Measurements from ENCODE around the gene GGT1.

- TF ChIP-seq, protein P1, sequence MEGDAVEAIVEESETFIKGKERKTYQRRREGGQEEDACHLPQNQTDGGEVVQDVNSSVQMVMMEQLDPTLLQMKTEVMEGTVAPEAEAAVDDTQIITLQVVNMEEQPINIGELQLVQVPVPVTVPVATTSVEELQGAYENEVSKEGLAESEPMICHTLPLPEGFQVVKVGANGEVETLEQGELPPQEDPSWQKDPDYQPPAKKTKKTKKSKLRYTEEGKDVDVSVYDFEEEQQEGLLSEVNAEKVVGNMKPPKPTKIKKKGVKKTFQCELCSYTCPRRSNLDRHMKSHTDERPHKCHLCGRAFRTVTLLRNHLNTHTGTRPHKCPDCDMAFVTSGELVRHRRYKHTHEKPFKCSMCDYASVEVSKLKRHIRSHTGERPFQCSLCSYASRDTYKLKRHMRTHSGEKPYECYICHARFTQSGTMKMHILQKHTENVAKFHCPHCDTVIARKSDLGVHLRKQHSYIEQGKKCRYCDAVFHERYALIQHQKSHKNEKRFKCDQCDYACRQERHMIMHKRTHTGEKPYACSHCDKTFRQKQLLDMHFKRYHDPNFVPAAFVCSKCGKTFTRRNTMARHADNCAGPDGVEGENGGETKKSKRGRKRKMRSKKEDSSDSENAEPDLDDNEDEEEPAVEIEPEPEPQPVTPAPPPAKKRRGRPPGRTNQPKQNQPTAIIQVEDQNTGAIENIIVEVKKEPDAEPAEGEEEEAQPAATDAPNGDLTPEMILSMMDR (IDR thresholded peaks at IDR 0.05; ENCODE audit: poor library complexity) = no peak
- no peak for TF ChIP-seq EZH2phosphoT487 (IDR thresholded peaks at IDR 0.05; ENCODE audit: low read depth, severe bottlenecking, unreplicated experiment)
Observed at GRCh38 chr22:24555165-24556039, 47.6 kb upstream of the GGT1 start, which contains the start of gene SNRPD3.

Data from hepatocyte (in vitro differentiated cells).